ENCODE data around the gene TENM3. TPM values are rescaled to one million over a fixed set of nuclear protein-coding genes. Genes with fewer than 3 reads are reported as not detected.

TENM3 gene
- total RNA-seq, 1 donor from 2014 or later: 11.0 TPM

- Histone ChIP-seq H3K4me1 (peaks cover 3% of the 10 kb centered on the region), H3K27me3 (no peaks in the 10 kb centered on the region), H3K27ac (no peak overlapping the region), H3K36me3 (no peaks in the 10 kb centered on the region), H3K4me3 (no peak overlapping the region), H3K9me3 (no peaks in the 10 kb centered on the region)
- TF ChIP-seq POLR2AphosphoS5 (IDR thresholded peaks at IDR 0.05; ENCODE audit: insufficient read depth in 1 of 2, low read depth in 1 of 2): no peak
- no peak for TF ChIP-seq POLR2A (IDR thresholded peaks at IDR 0.05)
- no peak for TF ChIP-seq CTCF (IDR thresholded peaks at IDR 0.05)
- intact Hi-C loops (cut with DNase I): no loop called here
- no peak for DNase-seq (ENCODE audit: extremely low spot score in 2 of 2)
Observed at GRCh38 chr4:182443070-182443469, 199.9 kb downstream of the TENM3 start.

- no peaks in the 10 kb centered on the region for H3K9me3 ChIP-seq
- H3K4me3 ChIP-seq: peak overlapping the region; percentile 74 to 78
- intact Hi-C loops (cut with DNase I): no loop called here
- no peaks in the 10 kb centered on the region for H3K36me3 ChIP-seq
- H3K4me1 ChIP-seq: peaks cover 21% of the 10 kb centered on the region
- H3K27ac ChIP-seq: peak overlapping the region; percentile 73
- no peaks in the 10 kb centered on the region for H3K27me3 ChIP-seq
- TF ChIP-seq POLR2AphosphoS5 (IDR thresholded peaks at IDR 0.05; ENCODE audit: insufficient read depth in 1 of 2, low read depth in 1 of 2) (no peak), CTCF (IDR thresholded peaks at IDR 0.05) (no peak), POLR2A (IDR thresholded peaks at IDR 0.05) (no peak)
- no peak for DNase-seq (ENCODE audit: extremely low spot score in 2 of 2)
Observed at GRCh38 chr4:182447767-182448280, 204.6 kb downstream of the TENM3 start.

- peak in 1 of 2 donors; percentile 87 for DNase-seq (ENCODE audit: extremely low spot score in 2 of 2)
- intact Hi-C loops (cut with DNase I): no loop called here
- H3K9me3 ChIP-seq: no peaks in the 10 kb centered on the region
- H3K4me1 ChIP-seq: peaks cover 21% of the 10 kb centered on the region
- H3K27ac ChIP-seq: peak overlapping the region; percentile 73
- no peak for TF ChIP-seq POLR2A (IDR thresholded peaks at IDR 0.05)
- TF ChIP-seq POLR2AphosphoS5 (IDR thresholded peaks at IDR 0.05; ENCODE audit: insufficient read depth in 1 of 2, low read depth in 1 of 2): peak in 1 of 2 donors; percentile 44
- TF ChIP-seq CTCF (IDR thresholded peaks at IDR 0.05): no peak
- no peaks in the 10 kb centered on the region for H3K36me3 ChIP-seq
- peak overlapping the region; percentile 74 to 78 for H3K4me3 ChIP-seq
- H3K27me3 ChIP-seq: no peaks in the 10 kb centered on the region
Observed at GRCh38 chr4:182448281-182449151, 205.3 kb downstream of the TENM3 start.

GRCh38 chr4:182449186-182449929, 206.2 kb downstream of the TENM3 start:
- TF ChIP-seq POLR2A (IDR thresholded peaks at IDR 0.05) (no peak), CTCF (IDR thresholded peaks at IDR 0.05) (no peak), POLR2AphosphoS5 (IDR thresholded peaks at IDR 0.05; ENCODE audit: insufficient read depth in 1 of 2, low read depth in 1 of 2) (no peak)
- Histone ChIP-seq H3K4me1 (peaks cover 21% of the 10 kb centered on the region), H3K4me3 (peak overlapping the region; percentile 74 to 78), H3K27me3 (no peaks in the 10 kb centered on the region), H3K9me3 (no peaks in the 10 kb centered on the region), H3K27ac (peak overlapping the region; percentile 65), H3K36me3 (no peaks in the 10 kb centered on the region)
- intact Hi-C loops (cut with DNase I): no loop called here
- DNase-seq (ENCODE audit: extremely low spot score in 2 of 2): no peak

Data from vagina (tissue), 2 donors.